GM18519 (cell line): ENCODE results near the gene NATD1.

Source experiments
- ATAC-seq: cut with Tn5 transposase; IDR thresholded peaks from one replicate; pipeline ENCODE4 v1.9.1; 2021; ENCODE audit warnings: mild to moderate bottlenecking, moderate library complexity; ENCODE audit not compliant: unreplicated experiment, low FRiP score

Gene NATD1

GRCh38 chr17:21252796-21253645 lies at the start of gene NATD1:
Gene NATD1, minus strand, starts transcription at chr17:21253410. Its CDS starts 146 bp downstream, at chr17:21253264.
- peak; percentile 40 for ATAC-seq

GRCh38 chr17:21301593-21302550 lies 48.7 kb upstream of the NATD1 start:
- no peak for ATAC-seq

- ATAC-seq, result no peak
Measured at GRCh38 chr17:21300601-21301571, 47.7 kb upstream of the NATD1 start.

DNA sequence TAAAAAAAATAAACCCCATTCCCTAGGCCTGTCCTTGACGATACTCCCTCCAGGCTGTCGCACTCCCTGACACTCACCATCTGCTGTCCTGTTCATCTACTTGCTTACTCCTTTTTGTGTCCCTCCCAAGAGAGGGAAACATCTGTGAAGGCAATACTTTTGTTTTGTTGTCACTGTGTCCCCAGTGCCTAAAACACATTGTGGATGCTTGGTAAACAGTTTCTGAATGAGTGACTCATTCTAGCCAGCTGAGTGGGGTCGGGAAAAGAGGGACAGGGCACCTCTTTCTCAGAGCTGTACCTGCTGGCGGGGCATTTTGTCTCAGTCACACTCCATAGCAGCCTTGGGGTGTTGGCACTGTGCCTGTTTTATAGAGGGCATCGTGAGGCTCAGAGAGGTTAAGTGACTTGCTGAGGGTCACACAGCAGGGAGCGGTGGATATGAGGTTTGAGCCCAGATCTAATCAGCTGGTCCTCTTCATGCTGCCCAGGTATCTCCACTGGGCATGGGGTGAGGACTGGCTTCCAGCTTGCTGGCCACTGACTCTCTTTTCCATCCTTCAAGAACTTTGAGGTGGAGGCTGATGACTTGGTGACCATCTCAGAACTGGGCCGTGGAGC lies 46.9 kb upstream of the NATD1 start:
- ATAC-seq, result no peak

- ATAC-seq, result no peak
Measured at GRCh38 chr17:21298983-21299519, 45.8 kb upstream of the NATD1 start.

DNA sequence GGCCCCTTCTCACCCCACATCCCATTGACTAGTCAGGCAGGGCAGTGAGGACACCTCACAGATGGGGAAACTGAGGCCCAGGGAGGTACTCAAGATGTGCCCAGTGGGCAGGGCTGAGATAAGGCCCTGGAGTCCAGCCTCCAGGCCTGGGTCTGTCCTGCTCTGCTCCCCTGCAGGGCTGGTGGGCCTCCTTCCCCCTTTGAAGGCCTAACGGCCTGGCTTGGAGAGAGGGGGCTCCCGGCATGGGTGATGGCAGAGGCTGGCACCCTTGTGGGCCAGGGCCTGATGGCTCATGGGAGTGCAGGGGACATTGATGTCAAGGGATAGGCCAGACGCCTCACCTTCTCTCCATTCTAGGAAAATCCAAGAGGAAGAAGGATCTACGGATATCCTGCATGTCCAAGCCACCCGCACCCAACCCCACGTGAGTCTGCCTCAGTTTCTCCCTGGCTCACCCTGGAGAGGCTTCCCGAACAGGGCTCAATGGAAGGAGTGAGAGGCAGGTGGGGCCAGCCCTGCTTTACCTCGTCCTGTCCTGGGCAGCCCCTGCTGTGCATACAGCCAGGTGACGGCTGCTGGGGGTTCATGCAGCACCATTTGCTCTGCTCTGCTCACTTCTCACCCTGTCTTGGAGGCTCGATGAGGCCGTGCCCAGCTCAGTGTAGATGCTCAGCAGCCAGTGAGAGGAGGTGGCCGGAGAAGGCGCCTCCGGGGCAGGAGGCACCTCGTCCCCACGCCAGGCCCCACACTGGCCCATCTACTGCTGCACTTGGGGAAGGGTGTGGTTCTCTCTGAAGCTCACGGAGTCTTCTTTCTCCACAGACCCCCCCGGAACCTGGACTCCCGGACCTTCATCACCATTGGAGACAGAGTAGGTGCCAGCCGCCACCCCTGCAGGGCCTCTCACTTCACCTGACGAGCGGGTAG lies 45.1 kb upstream of the NATD1 start:
- no peak for ATAC-seq

GRCh38 chr17:21297597-21297996 lies 44.4 kb upstream of the NATD1 start:
- no peak for ATAC-seq

- ATAC-seq, result no peak
Measured at GRCh38 chr17:21297026-21297520, 43.9 kb upstream of the NATD1 start.

- ATAC-seq, result no peak
Measured at GRCh38 chr17:21296097-21297025, 43.2 kb upstream of the NATD1 start.

DNA sequence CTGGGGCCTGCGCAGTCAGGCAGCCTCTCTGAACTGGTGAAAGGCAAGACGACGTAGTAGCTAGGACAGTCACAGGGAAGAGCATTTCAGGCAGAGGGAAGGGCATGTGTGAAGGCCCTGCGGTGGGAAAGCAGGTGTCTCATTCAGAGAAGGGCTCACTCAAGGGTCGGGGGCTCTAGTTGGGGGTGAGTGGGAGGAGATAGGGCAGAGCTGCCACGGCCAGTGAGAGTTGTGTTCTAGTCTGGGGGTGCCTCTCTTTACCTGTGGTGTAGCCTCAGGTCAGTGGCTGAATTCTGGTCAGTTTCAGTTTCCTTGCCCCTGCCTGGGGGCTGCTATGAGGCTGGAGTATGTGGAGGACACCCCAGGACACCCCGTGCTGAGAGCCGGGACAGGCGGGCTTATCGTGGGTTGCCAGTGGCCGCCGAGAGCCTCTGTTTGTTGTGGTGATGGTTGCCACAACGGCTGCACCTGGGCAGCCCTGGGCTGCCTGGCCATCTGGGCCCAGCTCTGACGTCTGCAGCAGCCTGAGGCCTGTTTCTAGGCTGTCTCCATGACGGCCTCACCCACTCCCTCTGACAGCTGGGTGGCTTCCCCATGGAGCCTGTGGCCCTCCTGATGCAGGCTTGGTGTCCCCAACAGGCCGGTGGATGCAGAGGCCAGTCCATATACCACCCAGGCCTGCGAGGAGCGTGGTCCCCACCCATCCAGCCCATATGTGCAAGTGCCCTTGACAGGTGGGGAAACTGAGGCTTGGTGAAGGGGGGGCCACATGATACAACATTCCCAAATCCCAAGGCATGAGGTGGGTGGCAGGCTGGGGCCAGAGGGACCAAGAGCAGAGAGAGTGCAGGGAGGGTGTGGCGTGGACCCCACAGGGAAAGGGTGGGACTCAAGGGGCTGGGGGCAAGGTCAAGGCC lies 42.1 kb upstream of the NATD1 start:
- no peak for ATAC-seq

DNA sequence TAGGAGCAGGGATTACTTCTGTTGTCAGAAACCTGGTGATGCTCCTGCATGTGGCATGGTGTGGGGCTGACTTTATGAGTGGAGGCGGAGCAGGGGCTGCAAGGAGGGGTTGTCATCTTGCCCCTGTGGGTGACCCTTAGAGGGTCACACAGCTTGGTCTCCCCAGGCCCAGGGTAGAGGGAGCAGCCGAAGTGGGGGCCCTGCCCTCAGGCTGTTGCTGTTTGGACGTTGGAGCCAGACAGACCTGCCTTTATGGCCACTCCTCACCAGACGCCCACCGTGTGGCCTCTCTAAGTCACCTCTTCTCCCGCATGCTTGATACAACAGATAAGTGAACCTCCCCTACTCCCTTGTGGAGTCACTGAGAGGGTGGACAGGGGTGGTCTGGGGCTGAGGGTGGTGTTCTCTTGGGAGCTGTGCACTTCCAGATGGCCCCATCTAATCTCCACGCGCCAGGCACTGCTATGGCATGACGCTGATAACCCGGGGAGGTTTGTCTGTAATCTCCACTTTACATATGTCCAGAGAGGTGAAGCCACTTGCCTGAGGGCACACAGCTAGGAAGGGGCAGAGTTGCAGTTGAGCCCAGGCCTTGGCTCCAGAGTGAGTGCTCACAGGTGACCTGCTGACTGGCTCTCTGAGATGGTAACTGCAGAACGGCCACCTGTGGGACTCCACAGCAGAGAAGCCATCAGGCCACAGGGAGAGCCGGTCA lies 41.3 kb upstream of the NATD1 start:
- ATAC-seq, result no peak

- ATAC-seq, result no peak
Measured at GRCh38 chr17:21293831-21294210, 40.6 kb upstream of the NATD1 start.

DNA sequence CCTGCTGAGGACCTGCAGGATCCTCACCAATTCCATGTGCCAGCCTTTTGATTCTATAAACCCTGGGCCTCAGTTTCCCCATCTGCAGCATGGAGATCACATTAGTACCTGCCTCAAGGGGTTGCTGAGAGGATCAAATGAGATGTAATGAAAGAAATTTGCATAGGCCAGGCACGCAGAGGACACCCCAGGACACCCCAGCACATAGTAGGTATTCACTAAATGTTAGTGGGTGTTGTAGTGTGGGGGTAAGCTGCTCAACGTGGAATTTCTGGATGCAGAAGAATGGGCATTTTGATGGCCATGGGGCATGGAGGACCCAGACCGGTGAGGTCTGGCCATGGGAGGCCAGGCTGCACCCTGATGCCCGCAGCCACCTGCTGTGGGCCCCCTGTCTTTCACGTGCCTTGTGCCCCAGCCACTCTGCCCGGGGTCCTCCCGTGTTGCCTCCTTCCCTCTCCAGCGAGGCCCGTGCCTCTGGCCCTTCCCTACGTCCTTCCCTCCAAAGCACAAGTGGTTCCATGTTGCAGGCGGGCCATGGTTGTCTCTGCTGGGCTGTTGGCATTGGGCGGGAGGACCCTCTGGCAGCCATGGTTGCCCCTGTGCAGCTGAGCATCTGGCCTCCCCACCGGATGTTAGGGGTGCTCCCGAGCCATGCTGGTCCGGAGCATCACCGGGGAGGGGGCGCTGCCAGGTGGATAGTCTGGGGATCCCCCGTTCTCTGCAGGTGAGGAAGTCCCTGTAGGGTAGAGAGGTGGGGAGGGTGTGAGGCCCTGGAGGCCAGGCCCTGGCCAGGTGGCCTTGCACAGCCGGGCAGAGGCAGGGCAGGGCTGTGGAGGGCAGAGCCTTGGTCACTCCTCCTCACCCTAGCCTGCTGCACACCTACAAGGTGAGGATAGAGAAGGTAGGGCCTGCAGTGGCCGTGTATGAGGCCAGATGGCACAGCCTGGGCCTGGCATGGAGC lies 39.9 kb upstream of the NATD1 start:
- ATAC-seq, result no peak

- ATAC-seq, result no peak
Measured at GRCh38 chr17:21291862-21292261, 38.7 kb upstream of the NATD1 start.
